H1 (cell line): ENCODE data around the gene SUPT4H1. TPM values are rescaled to one million over a fixed set of nuclear protein-coding genes. Genes with fewer than 3 reads are reported as not detected.
A peak's percentile ranks its signal among the peaks of the same experiment; 100 is the strongest.

Experiments used
- CTCF ChIA-PET: fragments of 300-600 bp; sonication (Branson Sonifier 250); formaldehyde crosslinking; loops from one replicate; lab custom pipeline; 2021; ENCODE audit not compliant: partially characterized antibody; lab: Charles Lee
- POLR2A ChIA-PET: fragments of 300-600 bp; sonication (Branson Sonifier 250); formaldehyde crosslinking; loops from one replicate; lab custom pipeline; 2021; ENCODE audit warnings: inconsistent platforms; ENCODE audit not compliant: partially characterized antibody; lab: Charles Lee
- DNase-seq, 2 experiments: peaks; one replicate each; pipeline versions ENCODE4 v3.0.0 to v3.0.0-alpha.2; 2010 to 2022; ENCODE audit warnings: low spot score in 2 of 2, low read depth in 1 of 2, mixed read lengths in 1 of 2
- FAIRE-seq: peaks from 2 replicates; lab custom pipeline; 2011; peaks lifted over from hg19 to GRCh38; lab: Jason Lieb, UNC
- H2AFZ ChIP-seq: 2 replicates; pipeline ENCODE4 v1.8.1; 2012; ENCODE audit warnings: low read length, inconsistent platforms
- H2AK5ac ChIP-seq: 2 replicates; pipeline ENCODE4 v1.6.1; 2013; ENCODE audit warnings: low read depth, low read length
- H2BK120ac ChIP-seq: replicated peaks from 2 replicates; pipeline ENCODE3; 2013; ENCODE audit warnings: low read depth, low read length, inconsistent platforms
- H2BK12ac ChIP-seq: 2 replicates; pipeline ENCODE4 v1.6.1; 2013; ENCODE audit warnings: low read depth, low read length
- H2BK15ac ChIP-seq: 2 replicates; pipeline ENCODE4 v1.6.1; 2013; ENCODE audit warnings: low read length
- H2BK20ac ChIP-seq: 2 replicates; pipeline ENCODE4 v1.6.1; 2013; ENCODE audit warnings: low read length
- H2BK5ac ChIP-seq: 2 replicates; pipeline ENCODE4 v1.6.1; 2013; ENCODE audit warnings: low read depth, low read length
- H3K14ac ChIP-seq: 2 replicates; pipeline ENCODE4 v1.6.1; 2013; ENCODE audit warnings: inconsistent platforms; ENCODE audit not compliant: insufficient read length
- H3K18ac ChIP-seq: 2 replicates; pipeline ENCODE4 v1.6.1; 2013; ENCODE audit warnings: low read length; ENCODE audit errors: extremely low read depth
- H3K23ac ChIP-seq: 2 replicates; pipeline ENCODE4 v1.6.1; 2013; ENCODE audit warnings: inconsistent platforms; ENCODE audit not compliant: insufficient read length
- H3K23me2 ChIP-seq: 2 replicates; pipeline ENCODE4 v1.6.1; 2013; ENCODE audit warnings: low read depth, low read length
- H3K27ac ChIP-seq: 2 replicates; pipeline ENCODE4 v1.6.1; 2011; ENCODE audit warnings: low read depth, low read length, inconsistent platforms
- H3K27me3 ChIP-seq, 4 experiments: replicated peaks in 1 of 4; 1 replicate in 1 of 4; 2 replicates in 3 of 4; pipeline versions ENCODE4 v1.6.1 to v1.8.1; 2011 to 2013; ENCODE audit warnings: low read length in 3 of 4, mild to moderate bottlenecking in 3 of 4, inconsistent platforms in 2 of 4, mixed read lengths in 2 of 4, moderate library complexity in 1 of 4; ENCODE audit not compliant: control insufficient read depth in 3 of 4, insufficient read depth in 3 of 4; ENCODE audit errors: extremely low read depth in 1 of 4
- H3K36me3 ChIP-seq, 4 experiments: 2 replicates each; pipeline versions ENCODE4 v1.6.1 to v1.8.1; 2011 to 2013; ENCODE audit warnings: mild to moderate bottlenecking in 4 of 4, low read length in 3 of 4, moderate library complexity in 2 of 4, control low read depth in 1 of 4, inconsistent platforms in 1 of 4; ENCODE audit not compliant: insufficient read depth in 4 of 4, control insufficient read depth in 2 of 4
- H3K4ac ChIP-seq: replicated peaks from 2 replicates; pipeline ENCODE3; 2013; ENCODE audit warnings: low read length, low read depth, mixed read lengths, inconsistent platforms; ENCODE audit not compliant: insufficient read length
- H3K4me1 ChIP-seq, 4 experiments: replicated peaks in 1 of 4; 1 replicate in 1 of 4; 2 replicates in 3 of 4; pipeline versions ENCODE4 v1.6.1 to v1.8.1; 2011 to 2013; ENCODE audit warnings: low read length in 3 of 4, inconsistent platforms in 2 of 4, mixed read lengths in 1 of 4; ENCODE audit not compliant: insufficient read depth in 4 of 4, control insufficient read depth in 3 of 4
- H3K4me2 ChIP-seq, 2 experiments: 2 replicates each; pipeline versions ENCODE4 v1.6.1 to v1.8.1; 2011 to 2013; ENCODE audit warnings: low read depth in 2 of 2, low read length in 2 of 2, control low read depth in 1 of 2, inconsistent platforms in 1 of 2, mild to moderate bottlenecking in 1 of 2; ENCODE audit not compliant: insufficient read depth in 1 of 2
- H3K4me3 ChIP-seq, 4 experiments: fragments of 200-600, 300-600 bp in 1 of 4; sonication (generic), shearing (Covaris generic), sonication (Bioruptor Twin) in 1 of 4; 2 replicates each; pipeline versions ENCODE4 v1.5.1 to v1.8.1; 2011 to 2016; ENCODE audit warnings: low read length in 4 of 4, low read depth in 3 of 4, control low read depth in 2 of 4, inconsistent platforms in 2 of 4, mild to moderate bottlenecking in 2 of 4, mixed read lengths in 1 of 4, moderate library complexity in 1 of 4; ENCODE audit not compliant: insufficient read depth in 2 of 4; ENCODE audit errors: extremely low read depth in 1 of 4
- H3K56ac ChIP-seq: replicated peaks from 2 replicates; pipeline ENCODE3; 2013; ENCODE audit warnings: low read depth, mild to moderate bottlenecking, mixed read lengths, low read length, inconsistent platforms; ENCODE audit not compliant: insufficient read length
- H3K79me1 ChIP-seq: 2 replicates; pipeline ENCODE4 v1.6.1; 2013; ENCODE audit warnings: low read depth, low read length, control low read depth
- H3K79me2 ChIP-seq, 2 experiments: 2 replicates each; pipeline versions ENCODE4 v1.6.1 to v1.8.1; 2012 to 2013; ENCODE audit warnings: low read length in 2 of 2, mild to moderate bottlenecking in 2 of 2, inconsistent platforms in 1 of 2; ENCODE audit not compliant: insufficient read depth in 2 of 2, control insufficient read depth in 1 of 2
- H3K9ac ChIP-seq, 4 experiments: replicated peaks in 1 of 4; 1 replicate in 1 of 4; 2 replicates in 3 of 4; pipeline versions ENCODE4 v1.6.1 to v1.8.1; 2011 to 2013; ENCODE audit warnings: low read depth in 3 of 4, low read length in 3 of 4, control low read depth in 2 of 4, mild to moderate bottlenecking in 2 of 4, moderate library complexity in 2 of 4, inconsistent platforms in 1 of 4; ENCODE audit errors: extremely low read depth in 1 of 4
- H3K9me3 ChIP-seq, 2 experiments: 2 replicates each; pipeline versions ENCODE4 v1.6.1 to v1.8.1; 2012 to 2013; ENCODE audit warnings: mild to moderate bottlenecking in 2 of 2, moderate library complexity in 2 of 2, control low read depth in 1 of 2, inconsistent platforms in 1 of 2, low read depth in 1 of 2, low read length in 1 of 2, mixed read lengths in 1 of 2; ENCODE audit not compliant: insufficient read depth in 2 of 2
- H4K20me1 ChIP-seq, 2 experiments: replicated peaks in 1 of 2; 2 replicates each; pipeline versions ENCODE3 to v1.8.1; 2011 to 2013; ENCODE audit warnings: inconsistent platforms in 2 of 2, low read length in 2 of 2, mild to moderate bottlenecking in 1 of 2; ENCODE audit not compliant: insufficient read depth in 2 of 2, control insufficient read depth in 1 of 2
- H4K5ac ChIP-seq: 2 replicates; pipeline ENCODE4 v1.6.1; 2013; ENCODE audit warnings: low read length, low read depth, mixed read lengths, inconsistent platforms; ENCODE audit not compliant: insufficient read length
- H4K8ac ChIP-seq: 2 replicates; pipeline ENCODE4 v1.8.0; 2013; ENCODE audit warnings: mild to moderate bottlenecking, moderate library complexity, low read length, inconsistent platforms; ENCODE audit not compliant: insufficient read depth; ENCODE audit errors: extremely low read depth
- H4K91ac ChIP-seq: replicated peaks from 2 replicates; pipeline ENCODE3; 2013; ENCODE audit warnings: low read length, mixed read lengths, inconsistent platforms; ENCODE audit not compliant: insufficient read length
- ASH2L ChIP-seq: fragments of 200-600, 300-600 bp; sonication (generic); IDR thresholded peaks from one replicate; pipeline ENCODE4 v1.7.1; 2017; ENCODE audit warnings: low read length
- CEBPB ChIP-seq: IDR thresholded peaks from 2 replicates; pipeline ENCODE4 v1.6.1; 2012; ENCODE audit warnings: low read depth, low read length
- CREB1 ChIP-seq: IDR thresholded peaks from 2 replicates; pipeline ENCODE4 v1.6.1; 2012; ENCODE audit warnings: inconsistent platforms
- KDM5A ChIP-seq: fragments of 200-600 bp; IDR thresholded peaks from 2 replicates; pipeline ENCODE4 v1.7.1; 2012; ENCODE audit warnings: mild to moderate bottlenecking, low read length, inconsistent platforms, mixed read lengths
- NANOG ChIP-seq: IDR thresholded peaks from 2 replicates; pipeline ENCODE4 v1.6.1; 2011; ENCODE audit warnings: low read length, low read depth, mild to moderate bottlenecking, inconsistent platforms; ENCODE audit not compliant: insufficient read depth, poor library complexity, severe bottlenecking
- SIN3A ChIP-seq, 2 experiments: IDR thresholded peaks in 1 of 2; conservative IDR thresholded peaks in 1 of 2; 2 replicates each; pipeline ENCODE4 v1.6.1; 2011 to 2012; ENCODE audit warnings: low read length in 2 of 2, improper control_type of control experiment in 1 of 2, low read depth in 1 of 2, mild to moderate bottlenecking in 1 of 2
- SP4 ChIP-seq: IDR thresholded peaks from 2 replicates; pipeline ENCODE4 v1.6.1; 2012; ENCODE audit warnings: low read length, inconsistent platforms
- WGBS, 2 experiments: shearing (Covaris generic) in 1 of 2; methylation state at CpG; one replicate each; pipeline versions ENCODE4 v1.1.6 to v1.1.7; 2013 to 2015; ENCODE audit warnings: low lambda C conversion rate in 2 of 2, mixed read lengths in 2 of 2, inconsistent platforms in 1 of 2, low coverage in 1 of 2, missing lambda C conversion rate in 1 of 2; ENCODE audit not compliant: insufficient replicate concordance in 2 of 2, insufficient coverage in 1 of 2, insufficient read length in 1 of 2; ENCODE audit errors: extremely low coverage in 1 of 2, missing lambda C conversion rate in 1 of 2; 5-methylcytosine and 5-hydroxymethylcytosine counted together
- polyA plus RNA-seq, 7 experiments: library from polyadenylated mRNA; depleted of rRNA in 3 of 7; stranded (reverse) in 5 of 7; unstranded in 2 of 7; fragments of >200 nt in 5 of 7; fragments of 200-250 nt in 2 of 7; gene quantifications; 1 replicate in 5 of 7; 2 replicates in 1 of 7; 4 replicates in 1 of 7; pipeline versions ENCODE4 v1.2.1 to v1.2.3, GENCODE V29; 2011 to 2013; ENCODE audit warnings: missing spikeins in 2 of 7, mixed read lengths in 2 of 7
- total RNA-seq: library from RNA; stranded (reverse); fragmentation: NEBNext Ultra II Directional; extraction: Animal tissue kit (Norgen Biotek cat#: 25700); gene quantifications from 2 replicates; pipeline ENCODE4 v1.2.1, GENCODE V29; 2021
- TF ChIP-seq, protein P1 (sequence below): IDR thresholded peaks from 2 replicates; pipeline ENCODE4 v1.6.1; 2012; ENCODE audit warnings: inconsistent platforms
- TF ChIP-seq, protein P2 (sequence below): IDR thresholded peaks from 2 replicates; pipeline ENCODE4 v1.6.1; 2012; ENCODE audit warnings: inconsistent platforms

The SUPT4H1 gene
- total and polyA plus RNA-seq, 2 of the 8 experiments (the other 6 are each of a cell fraction or from before 2014, with no cell fraction given), result 112 to 143 TPM

DNA sequence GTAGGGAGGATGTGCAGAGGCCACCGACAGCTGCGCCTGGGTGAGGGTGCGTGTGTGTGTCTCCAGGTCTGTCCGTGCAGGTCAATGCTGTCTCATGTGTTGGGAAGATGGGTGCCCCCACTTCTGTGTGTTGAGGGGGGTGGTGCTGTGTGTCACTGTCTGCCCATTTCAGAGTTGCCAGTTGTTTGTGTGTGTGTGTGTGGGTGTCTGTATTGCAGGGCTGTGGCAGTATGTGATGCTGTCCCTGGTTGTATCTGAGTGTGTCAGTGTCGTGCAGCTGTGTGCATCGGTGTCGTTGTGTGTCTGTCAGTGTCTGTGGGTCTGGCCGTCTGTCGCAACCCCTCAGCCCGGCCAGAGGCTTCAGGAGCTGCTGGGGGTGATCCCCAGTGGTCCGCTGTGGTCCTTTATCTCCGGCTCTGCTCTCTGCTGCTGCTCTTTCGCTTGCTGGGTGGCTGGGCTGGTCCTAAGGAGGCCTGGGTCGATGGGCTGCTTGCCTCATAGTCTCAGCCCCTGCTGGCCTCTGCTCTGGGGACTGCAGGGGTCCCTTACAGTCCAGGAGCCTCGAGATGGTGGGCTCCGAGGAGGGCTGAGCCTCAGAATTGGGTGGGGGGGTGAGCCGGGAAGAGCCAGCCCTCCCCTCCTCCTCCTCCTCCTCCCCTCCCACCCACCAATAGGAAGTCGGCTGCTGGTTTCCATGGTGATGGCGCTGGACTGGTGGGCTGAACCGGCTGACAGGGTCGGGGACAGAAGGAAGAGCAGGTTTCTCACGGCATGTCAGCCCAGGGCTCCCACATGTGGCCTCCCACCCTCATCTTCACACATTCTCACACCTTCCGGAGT, 23.6 kb downstream of the SUPT4H1 start, which contains the start of gene TSPOAP1:
Gene TSPOAP1 (minus strand): TSS at position 601 of the 840 bp plus-strand sequence. CDS start 875 bp downstream, outside the sequence.
- H3K4me1 ChIP-seq, result peaks cover 0 to 42% (median 29%) of the 10 kb centered on the region in 4 experiments; a peak in 6 of 7 replicates
- peak within 1 kb of the TSS; percentile 43 for H4K8ac ChIP-seq
- 66% methylated on average over 21 of the region's 23 CpGs; no CpG with 5 or more reads in 1 of the 2 experiments for WGBS, 2 experiments
- peak within 1 kb of the TSS; percentile 78; the same call in 1 of the 2 replicates for H2BK5ac ChIP-seq
- H2BK20ac ChIP-seq, result 0 out of 2 replicates have a peak within 1 kb of the TSS, but pooled peaks have one; percentile 82
- H3K56ac ChIP-seq, result no peak within 1 kb of the TSS
- peak within 1 kb of the TSS; percentile 41 for H4K5ac ChIP-seq
- H3K27ac ChIP-seq, result no peak within 1 kb of the TSS
- H4K20me1 ChIP-seq, result peaks cover 0 to 2% of the 10 kb centered on the region in 2 experiments
- peak within 1 kb of the TSS; percentile 93; the same call in 1 of the 2 replicates for H2AK5ac ChIP-seq
- H3K4me2 ChIP-seq, result peak within 1 kb of the TSS; percentile 62 to 72
- peak within 1 kb of the TSS; percentile 90; the same call in 1 of the 2 replicates for H2BK12ac ChIP-seq
- H3K27me3 ChIP-seq, result peaks cover 0 to 16% (median 10%) of the 10 kb centered on the region in 4 experiments; a peak in 5 of 7 replicates
- H3K14ac ChIP-seq, result no peak within 1 kb of the TSS
- H3K9me3 ChIP-seq, result no peaks in the 10 kb centered on the region
- no peaks in the 10 kb centered on the region for H3K79me1 ChIP-seq
- POLR2A ChIA-PET, result interaction anchor here (1.2 to 7.9 kb wide), 6 partner anchors 9 to 26 kb away, joined by 3 to 66 read pairs (median 5); no protein-coding TSS in a partner anchor
- no peak within 1 kb of the TSS; a peak in 3 of 7 replicates for H3K9ac ChIP-seq
- H3K79me2 ChIP-seq, result no peaks in the 10 kb centered on the region
- DNase-seq (peak in 1 of 2 experiments; percentile 84), FAIRE-seq (no peak)
- H3K4me3 ChIP-seq, result peak within 1 kb of the TSS in 3 of 4 experiments; percentile 7 to 40 (median 21); a peak in 4 of 8 replicates
- no peak within 1 kb of the TSS for H3K4ac ChIP-seq
- peaks cover 12% of the 10 kb centered on the region for H3K23me2 ChIP-seq
- no peak within 1 kb of the TSS for H3K23ac ChIP-seq
- no peaks in the 10 kb centered on the region for H3K36me3 ChIP-seq
- H2AFZ ChIP-seq, result no peak within 1 kb of the TSS
- H2BK15ac ChIP-seq, result peak within 1 kb of the TSS; percentile 96
- CTCF ChIA-PET, result interaction anchor here (0.8 to 21.9 kb wide), 8 partner anchors 9 to 89 kb away, joined by 3 to 384 read pairs (median 10); partner anchors contain the start of gene RNF43
- peak within 1 kb of the TSS; percentile 81; the same call in 1 of the 2 replicates for H3K18ac ChIP-seq
- peak within 1 kb of the TSS; percentile 67 for H4K91ac ChIP-seq
- H2BK120ac ChIP-seq, result no peak within 1 kb of the TSS
- TF ChIP-seq KDM5A (no peak), SP4 (no peak), ASH2L (no peak), CEBPB (no peak), NANOG (no peak), SIN3A (conservative IDR thresholded peaks at IDR 0.05 in 1 of 2, IDR thresholded peaks at IDR 0.05 in 1 of 2; ENCODE audit: low read depth in 1 of 2, low read length in 2 of 2) (0 out of 4 replicates have a peak, but pooled peaks of 1 of the 2 experiments have one; percentile 56), CREB1 (no peak)
- TF ChIP-seq, protein P1, sequence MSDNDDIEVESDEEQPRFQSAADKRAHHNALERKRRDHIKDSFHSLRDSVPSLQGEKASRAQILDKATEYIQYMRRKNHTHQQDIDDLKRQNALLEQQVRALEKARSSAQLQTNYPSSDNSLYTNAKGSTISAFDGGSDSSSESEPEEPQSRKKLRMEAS, result 0 out of 2 replicates have a peak, but pooled peaks have one; percentile 15
- TF ChIP-seq, protein P2, sequence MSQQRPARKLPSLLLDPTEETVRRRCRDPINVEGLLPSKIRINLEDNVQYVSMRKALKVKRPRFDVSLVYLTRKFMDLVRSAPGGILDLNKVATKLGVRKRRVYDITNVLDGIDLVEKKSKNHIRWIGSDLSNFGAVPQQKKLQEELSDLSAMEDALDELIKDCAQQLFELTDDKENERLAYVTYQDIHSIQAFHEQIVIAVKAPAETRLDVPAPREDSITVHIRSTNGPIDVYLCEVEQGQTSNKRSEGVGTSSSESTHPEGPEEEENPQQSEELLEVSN, result peak; percentile 36; the same call in 1 of the 2 replicates
